NCI-H748 (cell line): Measurements from ENCODE around the gene TOR4A.

Source experiments
- DNase-seq: peaks from one replicate; lab custom pipeline; 2025; ENCODE audit not compliant: unreplicated experiment; lab: John Stamatoyannopoulos, UW

The TOR4A gene

GRCh38 chr9:137305060-137305797 is 27.7 kb downstream of the TOR4A start:
- DNase-seq = peak; percentile 53

GRCh38 chr9:137305798-137306065 is 28.2 kb downstream of the TOR4A start:
- no peak for DNase-seq

- no peak for DNase-seq
Observed at GRCh38 chr9:137306066-137306849, 28.7 kb downstream of the TOR4A start.

DNA sequence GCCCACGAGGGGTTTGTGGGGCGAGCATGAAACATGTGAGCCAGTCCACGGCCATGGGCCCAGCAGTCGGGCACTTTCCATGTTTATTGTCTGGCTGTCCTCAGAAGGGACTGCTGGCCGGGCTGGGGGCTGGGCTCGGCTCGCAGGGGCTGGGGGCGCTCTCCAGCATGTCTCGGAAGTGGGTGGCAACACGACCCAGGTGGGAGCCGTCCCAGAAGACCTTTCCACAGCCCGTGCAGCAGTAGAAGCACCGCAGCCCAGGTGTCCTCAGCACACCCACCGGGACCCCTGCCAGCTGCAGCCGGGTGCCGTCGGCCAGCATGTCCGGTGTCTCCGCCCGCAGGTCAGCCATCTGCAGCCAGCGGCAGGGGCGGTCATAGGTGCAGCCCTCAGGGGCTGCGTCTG is 29.3 kb downstream of the TOR4A start:
- DNase-seq = no peak

GRCh38 chr9:137307255-137308056 is 29.9 kb downstream of the TOR4A start:
- DNase-seq = no peak

GRCh38 chr9:137308057-137308619 is 30.6 kb downstream of the TOR4A start:
- DNase-seq = peak; percentile 19

GRCh38 chr9:137309368-137310188 is 32.1 kb downstream of the TOR4A start:
- DNase-seq = no peak

- no peak for DNase-seq
Observed at GRCh38 chr9:137310189-137311052, 32.9 kb downstream of the TOR4A start.

GRCh38 chr9:137311171-137311985 is 33.9 kb downstream of the TOR4A start:
- DNase-seq = no peak

- no peak for DNase-seq
Observed at GRCh38 chr9:137311986-137312851, 34.7 kb downstream of the TOR4A start.

DNA sequence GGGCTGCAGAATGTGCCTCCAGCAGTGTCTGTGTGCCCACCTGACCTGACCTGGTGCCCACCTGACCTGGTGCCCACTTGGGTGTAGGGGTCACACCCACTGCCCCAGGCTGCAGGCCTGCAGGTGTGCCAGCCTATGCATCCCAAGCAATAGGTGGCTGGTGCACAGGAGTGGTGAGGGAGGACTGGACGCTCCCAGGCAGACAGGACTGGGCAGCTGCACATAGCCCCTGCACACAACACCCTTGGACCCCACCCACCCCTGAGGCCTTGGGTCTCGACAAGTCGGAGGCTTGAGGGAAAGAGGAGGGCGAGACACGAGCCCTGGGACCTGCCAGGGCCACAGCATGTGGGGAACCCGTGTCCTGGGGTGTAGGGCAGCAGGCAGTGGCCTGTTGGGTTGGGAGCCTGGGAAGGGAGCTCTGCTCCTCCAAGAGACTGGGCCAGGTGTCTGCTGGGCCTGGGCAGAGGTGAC is 35.4 kb downstream of the TOR4A start:
- DNase-seq = no peak

GRCh38 chr9:137313326-137313936 is 35.9 kb downstream of the TOR4A start:
- DNase-seq = no peak

DNA sequence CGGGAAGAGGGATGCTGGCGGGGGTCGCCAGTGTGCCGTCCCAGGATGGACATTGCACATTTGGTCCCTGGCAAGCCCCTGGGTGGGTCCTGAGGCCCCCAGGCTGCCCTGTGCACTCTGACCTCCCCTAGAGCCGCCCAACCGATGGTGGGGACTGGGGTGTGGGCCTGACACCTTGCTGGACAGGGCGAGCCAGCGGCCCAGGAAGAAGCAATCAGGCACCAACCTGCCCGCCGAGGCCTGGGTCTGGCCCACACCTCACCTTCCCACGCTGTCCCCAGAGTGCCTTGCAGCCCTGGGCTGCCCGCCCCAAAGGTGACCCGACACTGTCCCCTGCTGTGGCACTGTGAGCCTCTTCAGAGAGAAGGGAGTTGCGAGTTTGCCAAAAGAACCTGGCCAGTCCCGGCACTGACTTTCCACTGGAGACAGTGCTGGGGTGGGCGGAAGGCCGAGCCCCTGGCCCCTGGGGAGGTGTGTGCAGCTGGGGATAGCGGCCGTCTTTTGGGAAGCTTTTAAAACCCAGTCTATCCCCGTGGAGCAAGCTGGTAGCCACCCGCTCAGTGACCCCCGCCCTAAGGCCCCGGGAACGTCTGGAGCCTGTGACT is 36.5 kb downstream of the TOR4A start:
- no peak for DNase-seq

- DNase-seq = no peak
Observed at GRCh38 chr9:137314561-137315560, 37.3 kb downstream of the TOR4A start.

GRCh38 chr9:137315581-137316011 is 38.1 kb downstream of the TOR4A start:
- DNase-seq = no peak
